ENCODE data around the gene STIP1. TPM values are rescaled to one million over a fixed set of nuclear protein-coding genes. Genes with fewer than 3 reads are reported as not detected.

The STIP1 gene
- total RNA-seq, 4 donors from 2014 or later, result 53.5 to 100 (median 72.6) TPM

GRCh38 chr11:64235437-64236161 lies 49.6 kb downstream of the STIP1 start:
- TF ChIP-seq CTCF (IDR thresholded peaks at IDR 0.05; ENCODE audit: low read depth), result no peak

GRCh38 chr11:64237484-64237951 lies 51.5 kb downstream of the STIP1 start:
- no peak for TF ChIP-seq CTCF (IDR thresholded peaks at IDR 0.05; ENCODE audit: low read depth)

GRCh38 chr11:64238076-64238475 lies 52.1 kb downstream of the STIP1 start:
- no peak for TF ChIP-seq CTCF (IDR thresholded peaks at IDR 0.05; ENCODE audit: low read depth)

- TF ChIP-seq CTCF (IDR thresholded peaks at IDR 0.05; ENCODE audit: low read depth), result no peak
These were observed 53.0 kb downstream of the STIP1 start for GRCh38 chr11:64238999-64239398.

GRCh38 chr11:64239662-64240434 lies 53.9 kb downstream of the STIP1 start:
- no peak for TF ChIP-seq CTCF (IDR thresholded peaks at IDR 0.05; ENCODE audit: low read depth)

- TF ChIP-seq CTCF (IDR thresholded peaks at IDR 0.05; ENCODE audit: low read depth), result no peak
These were observed 54.7 kb downstream of the STIP1 start, which contains the start of gene FKBP2 for GRCh38 chr11:64240435-64241240. Gene FKBP2, plus strand, starts transcription at chr11:64241095. Its CDS starts 1,293 bp downstream, at chr11:64242388.

GRCh38 chr11:64241241-64241490 lies 55.2 kb downstream of the STIP1 start:
- no peak for TF ChIP-seq CTCF (IDR thresholded peaks at IDR 0.05; ENCODE audit: low read depth)

All from subcutaneous adipose tissue (tissue), 4 donors.